DOHH2 (cell line): Measurements from ENCODE around the gene BECN2.

Experiments used
- H3F3A ChIP-seq: fragments of 200-600 bp; sonication (generic), shearing (Covaris generic); 2 replicates; pipeline ENCODE4 v1.6.0; 2016; ENCODE audit warnings: antibody characterized with exemption, mild to moderate bottlenecking; ENCODE audit not compliant: control insufficient read depth, insufficient read depth
- H3K27ac ChIP-seq: fragments of 200-600 bp; sonication (generic); 2 replicates; pipeline ENCODE4 v1.5.1; 2014; ENCODE audit warnings: low read depth, mild to moderate bottlenecking, low read length, moderate library complexity
- H3K27me3 ChIP-seq: fragments of 200-600 bp; sonication (generic); 2 replicates; pipeline ENCODE4 v1.6.1; 2014; ENCODE audit warnings: mild to moderate bottlenecking, low read length, mixed read lengths; ENCODE audit not compliant: control insufficient read depth
- H3K36me3 ChIP-seq: fragments of 200-600 bp; sonication (generic); 2 replicates; pipeline ENCODE4 v1.6.1; 2014; ENCODE audit warnings: mild to moderate bottlenecking, low read length, moderate library complexity, mixed read lengths; ENCODE audit not compliant: control insufficient read depth
- H3K4me1 ChIP-seq: fragments of 200-600 bp; sonication (generic); 2 replicates; pipeline ENCODE4 v1.6.1; 2014; ENCODE audit warnings: mild to moderate bottlenecking, low read length, mixed read lengths; ENCODE audit not compliant: control insufficient read depth
- H3K4me2 ChIP-seq: fragments of 200-600 bp; sonication (generic); 2 replicates; pipeline ENCODE4 v1.6.0; 2014; ENCODE audit warnings: mild to moderate bottlenecking, low read length, moderate library complexity
- H3K4me3 ChIP-seq: fragments of 200-600 bp; sonication (generic); 2 replicates; pipeline ENCODE4 v1.5.1; 2014; ENCODE audit warnings: mild to moderate bottlenecking, low read length, mixed read lengths
- H3K79me2 ChIP-seq: fragments of 200-600 bp; sonication (generic); 2 replicates; pipeline ENCODE4 v1.6.1; 2014; ENCODE audit warnings: mild to moderate bottlenecking, low read length, mixed read lengths; ENCODE audit not compliant: control insufficient read depth
- H3K9me2 ChIP-seq: fragments of 200-600 bp; sonication (generic); replicated peaks from 2 replicates; pipeline ENCODE4 v1.6.1; 2014; ENCODE audit warnings: mild to moderate bottlenecking, low read length, mixed read lengths; ENCODE audit not compliant: control insufficient read depth
- H3K9me3 ChIP-seq: fragments of 200-600 bp; sonication (generic); 2 replicates; pipeline ENCODE4 v1.6.1; 2014; ENCODE audit warnings: antibody characterized with exemption, low read length, mixed read lengths; ENCODE audit not compliant: control insufficient read depth, insufficient read depth
- H4K20me1 ChIP-seq: fragments of 200-600 bp; sonication (generic); 2 replicates; pipeline ENCODE4 v1.6.0; 2014; ENCODE audit warnings: low read depth, mild to moderate bottlenecking, antibody characterized with exemption, low read length, moderate library complexity; ENCODE audit not compliant: control insufficient read depth, insufficient read depth
- CTCF ChIP-seq: fragments of 200-600 bp; sonication (generic); IDR thresholded peaks from one replicate; pipeline ENCODE4 v1.5.1; 2014; ENCODE audit warnings: antibody characterized with exemption, mild to moderate bottlenecking, low read depth, low read length; ENCODE audit not compliant: poor library complexity, severe bottlenecking
- EZH2phosphoT487 ChIP-seq: fragments of 200-600 bp; sonication (generic); IDR thresholded peaks from 2 replicates; pipeline ENCODE4 v1.6.1; 2017; ENCODE audit warnings: borderline replicate concordance, mild to moderate bottlenecking, antibody characterized with exemption, low read length, moderate library complexity, mixed read lengths

Gene BECN2

DNA sequence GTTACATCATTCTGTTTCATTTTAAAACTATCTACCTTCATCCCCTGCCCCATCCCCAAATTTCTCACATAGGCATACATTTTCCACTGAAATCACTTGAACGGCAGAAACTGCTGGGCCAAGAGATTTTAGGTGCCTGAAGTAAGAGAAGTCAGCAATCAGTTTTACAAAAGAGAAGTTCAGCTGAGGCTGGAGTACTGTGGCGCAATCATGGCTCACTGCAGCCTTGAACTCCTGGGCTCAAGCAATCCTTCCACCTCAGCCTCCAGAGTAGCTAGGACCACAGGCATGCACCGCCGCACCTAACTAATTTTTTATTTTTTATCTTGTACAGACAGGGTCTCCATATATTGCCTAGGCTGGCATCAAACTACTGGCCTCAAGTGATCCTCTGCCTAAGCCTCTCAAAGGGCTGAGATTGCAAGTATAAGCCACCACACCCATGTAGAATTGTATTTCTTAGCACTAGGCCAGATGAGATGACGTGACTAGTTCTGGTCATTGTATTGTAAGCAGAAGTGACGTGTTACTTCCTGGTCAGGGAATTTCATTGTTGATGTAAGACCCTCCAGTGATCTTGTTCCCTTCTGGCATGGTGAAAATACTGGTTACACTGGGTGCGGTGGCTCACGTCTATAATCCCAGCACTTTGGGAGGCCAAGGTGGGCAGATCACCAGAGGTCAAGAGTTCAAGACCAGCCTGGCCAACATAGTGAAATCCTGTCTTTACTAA, 7.1 kb downstream of the BECN2 start:
- no peaks in the 10 kb centered on the region for H3K9me2 ChIP-seq
- no peak for TF ChIP-seq CTCF
- TF ChIP-seq EZH2phosphoT487 = no peak

GRCh38 chr1:241968611-241969010, 11.0 kb downstream of the BECN2 start:
- Histone ChIP-seq H3K4me2 (no peak overlapping the region), H3F3A (no peaks in the 10 kb centered on the region), H3K9me2 (no peaks in the 10 kb centered on the region), H3K27ac (no peak overlapping the region), H3K4me1 (no peaks in the 10 kb centered on the region), H3K27me3 (no peaks in the 10 kb centered on the region), H3K36me3 (no peaks in the 10 kb centered on the region), H4K20me1 (no peaks in the 10 kb centered on the region), H3K79me2 (no peaks in the 10 kb centered on the region), H3K4me3 (no peak overlapping the region), H3K9me3 (no peaks in the 10 kb centered on the region)
- TF ChIP-seq CTCF (no peak), EZH2phosphoT487 (no peak)

More for the DNA sequence above, 7.1 kb downstream of the BECN2 start:
- no peaks in the 10 kb centered on the region for H3K9me3 ChIP-seq
- no peak overlapping the region for H3K27ac ChIP-seq
- H3K4me1 ChIP-seq = no peaks in the 10 kb centered on the region
- no peaks in the 10 kb centered on the region for H4K20me1 ChIP-seq
- no peaks in the 10 kb centered on the region for H3K79me2 ChIP-seq
- H3K4me2 ChIP-seq = no peak overlapping the region
- H3K4me3 ChIP-seq = no peak overlapping the region
- no peaks in the 10 kb centered on the region for H3K27me3 ChIP-seq
- H3K36me3 ChIP-seq = no peaks in the 10 kb centered on the region
- H3F3A ChIP-seq = no peaks in the 10 kb centered on the region

- Histone ChIP-seq H3K4me2 (no peak overlapping the region), H3F3A (no peaks in the 10 kb centered on the region), H3K36me3 (no peaks in the 10 kb centered on the region), H3K4me1 (no peaks in the 10 kb centered on the region), H3K9me2 (no peaks in the 10 kb centered on the region), H3K27ac (no peak overlapping the region), H3K4me3 (no peak overlapping the region), H3K9me3 (no peaks in the 10 kb centered on the region), H3K27me3 (no peaks in the 10 kb centered on the region), H4K20me1 (no peaks in the 10 kb centered on the region), H3K79me2 (no peaks in the 10 kb centered on the region)
- TF ChIP-seq CTCF = no peak
- no peak for TF ChIP-seq EZH2phosphoT487
Measured at GRCh38 chr1:241972703-241973369, 15.3 kb downstream of the BECN2 start.
